Cardiac fibroblast (primary cell): ENCODE results near the gene PHOX2A.
"Not testable (repeated sequence)": the region's sequence is repeated elsewhere in the genome, so short reads cannot be mapped to it uniquely, and the experiment has no call there.

Experiments
- DNase-seq, 2 donors: peaks; one replicate each; pipeline versions ENCODE4 v3.0.0 to v3.0.0-alpha.2; 2010; ENCODE audit warnings: low read depth in 2 of 2
- H3K4me3 ChIP-seq, 2 donors: replicated peaks in 1 of 2; 1 replicate in 1 of 2; 2 replicates in 1 of 2; pipeline ENCODE4 v1.5.1; 2011; ENCODE audit warnings: low read depth in 2 of 2, low read length in 2 of 2, mild to moderate bottlenecking in 2 of 2, moderate library complexity in 1 of 2
- CTCF ChIP-seq: IDR thresholded peaks from one replicate; pipeline ENCODE4 v1.5.1; 2011; ENCODE audit warnings: low read depth, mild to moderate bottlenecking, low read length, inconsistent platforms

PHOX2A gene

DNA sequence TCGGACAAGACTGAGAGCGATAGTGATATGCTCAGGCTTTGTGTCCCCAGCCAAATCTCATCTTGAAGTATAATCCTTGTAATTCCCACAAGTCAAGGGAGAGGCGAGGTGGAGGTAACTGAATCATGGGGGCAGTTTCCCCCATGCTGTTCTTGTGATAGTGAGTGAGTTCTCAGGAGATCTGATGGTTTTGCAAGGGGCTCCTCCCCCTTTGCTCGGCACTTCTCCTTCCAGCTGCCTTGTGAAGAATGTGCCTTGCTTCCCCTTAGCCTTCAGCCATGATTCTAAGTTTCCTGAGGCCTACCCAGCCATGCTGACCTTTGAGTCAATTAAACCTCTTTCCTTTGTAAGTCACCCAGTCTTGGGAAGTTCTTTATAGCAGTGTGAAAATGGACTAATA is 34.9 kb downstream of the PHOX2A start:
- TF ChIP-seq CTCF, result no peak
- H3K4me3 ChIP-seq, result no peak overlapping the region
- DNase-seq, result no peak

DNA sequence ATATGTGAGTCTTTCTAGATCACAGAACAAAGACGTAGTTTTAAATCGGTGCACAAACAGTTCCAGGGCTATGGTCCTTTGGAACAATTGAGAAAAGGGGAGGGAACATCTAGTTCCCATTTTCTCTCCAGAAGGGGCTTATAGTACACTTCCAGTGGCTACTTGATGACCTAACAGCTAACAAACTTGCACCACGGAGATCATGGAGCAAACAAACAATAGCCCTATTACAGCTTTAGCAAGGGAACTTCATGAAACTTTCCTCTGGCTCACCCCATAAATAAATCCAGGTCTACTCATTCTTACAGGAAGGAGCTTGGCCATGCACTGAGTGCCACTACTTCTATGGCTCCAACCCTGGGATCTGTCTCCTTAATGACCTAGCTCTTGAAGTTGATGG is 35.7 kb downstream of the PHOX2A start:
- DNase-seq, result no peak
- no peak overlapping the region for H3K4me3 ChIP-seq
- TF ChIP-seq CTCF, result no peak

DNA sequence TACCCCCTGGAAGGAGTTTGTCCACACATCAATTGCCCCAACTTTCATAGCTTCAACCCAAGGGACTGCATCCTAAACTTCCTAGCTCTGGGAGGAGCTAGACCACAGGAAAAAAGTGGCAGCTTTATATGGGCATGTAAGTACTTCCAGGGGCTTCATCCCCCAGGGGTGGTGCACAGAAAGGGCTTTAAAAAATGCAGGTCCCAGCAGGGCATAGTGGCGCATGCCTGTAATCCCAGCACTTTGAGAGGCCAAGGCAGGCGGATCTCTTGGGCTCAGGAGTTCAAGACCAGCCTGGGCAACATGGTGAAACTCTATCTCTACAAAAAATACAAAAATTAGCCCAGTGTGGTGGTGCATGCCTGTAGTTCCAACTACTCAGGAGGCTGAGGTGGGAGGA is 37.2 kb downstream of the PHOX2A start:
- DNase-seq, H3K4me3 ChIP-seq: not testable (repeated sequence)

GRCh38 chr11:72204886-72205285 is 39.1 kb downstream of the PHOX2A start:
- peak; percentile 33 to 53 for DNase-seq
- H3K4me3 ChIP-seq, result no peak overlapping the region
- no peak for TF ChIP-seq CTCF

GRCh38 chr11:72203163-72203562 is 40.8 kb downstream of the PHOX2A start:
- no peak overlapping the region for H3K4me3 ChIP-seq
- TF ChIP-seq CTCF, result no peak
- no peak for DNase-seq

GRCh38 chr11:72202571-72202970 is 41.4 kb downstream of the PHOX2A start:
- no peak for DNase-seq
- no peak overlapping the region for H3K4me3 ChIP-seq
- TF ChIP-seq CTCF, result no peak

- not testable (repeated sequence) for H3K4me3 ChIP-seq, DNase-seq
Measured at GRCh38 chr11:72201445-72201844, 42.5 kb downstream of the PHOX2A start.

GRCh38 chr11:72195518-72196270 is 48.3 kb downstream of the PHOX2A start:
- H3K4me3 ChIP-seq, result no peak overlapping the region
- TF ChIP-seq CTCF, result no peak
- no peak for DNase-seq
